WTC11 (cell line): Measurements from ENCODE around the gene BMPR1B.

Experiments used
- ELF4 ChIP-seq: sonication (generic); formaldehyde crosslinking; IDR thresholded peaks from 2 replicates; pipeline ENCODE4 v1.8.1; 2022; ENCODE audit warnings: low read depth, mild to moderate bottlenecking, moderate library complexity, missing genetic modification reagents
- JUN ChIP-seq: sonication (generic); formaldehyde crosslinking; IDR thresholded peaks from 2 replicates; pipeline ENCODE4 v1.8.0; 2023; ENCODE audit warnings: mild to moderate bottlenecking, missing genetic modification reagents
- KAT7 ChIP-seq: sonication (generic); formaldehyde crosslinking; IDR thresholded peaks from 2 replicates; pipeline ENCODE4 v1.8.1; 2023; ENCODE audit warnings: missing genetic modification reagents, mild to moderate bottlenecking, borderline replicate concordance
- SMAD3 ChIP-seq: sonication (generic); formaldehyde crosslinking; IDR thresholded peaks from 2 replicates; pipeline ENCODE4 v1.8.0; 2022; ENCODE audit warnings: missing genetic modification reagents, mild to moderate bottlenecking, borderline replicate concordance
- SMAD4 ChIP-seq: sonication (generic); formaldehyde crosslinking; IDR thresholded peaks from 2 replicates; pipeline ENCODE4 v1.8.0; 2022; ENCODE audit warnings: mild to moderate bottlenecking, missing genetic modification reagents
- ZNF423 ChIP-seq: fragments of 250-450 bp; sonication (Bioruptor Pico); IDR thresholded peaks from 2 replicates; pipeline ENCODE4 v2.1.2; 2022; ENCODE audit warnings: mild to moderate bottlenecking, moderate library complexity
- TF ChIP-seq, protein P1 (sequence below): sonication (generic); formaldehyde crosslinking; IDR thresholded peaks from 2 replicates; pipeline ENCODE4 v1.8.1; 2022; ENCODE audit warnings: low read depth, mild to moderate bottlenecking, moderate library complexity, missing genetic modification reagents, borderline replicate concordance
- TF ChIP-seq, protein P2 (sequence below): fragments of 200-600 bp; IDR thresholded peaks from 2 replicates; pipeline ENCODE4 v1.8.0; 2022; ENCODE audit warnings: antibody characterized with exemption
- TF ChIP-seq, protein P3 (sequence below): sonication (generic); formaldehyde crosslinking; IDR thresholded peaks from 2 replicates; pipeline ENCODE4 v1.8.0; 2022; ENCODE audit warnings: mild to moderate bottlenecking, missing genetic modification reagents

DNA sequence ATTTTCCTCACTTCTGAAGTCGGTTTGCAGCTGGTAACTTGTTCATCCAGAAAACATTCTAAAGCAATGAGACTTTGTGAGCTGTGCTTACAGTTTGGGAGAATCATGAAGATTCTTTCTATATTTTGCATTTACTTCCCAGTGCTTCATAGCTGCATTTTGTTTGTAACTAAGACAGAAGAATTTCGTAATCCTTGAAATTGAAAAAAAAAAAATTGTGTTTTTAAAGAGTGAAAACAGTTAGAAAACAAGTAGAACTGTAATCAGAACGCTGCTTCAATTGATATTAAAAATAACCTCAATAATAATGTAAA lies 398.7 kb downstream of the BMPR1B start:
- TF ChIP-seq, protein P1, sequence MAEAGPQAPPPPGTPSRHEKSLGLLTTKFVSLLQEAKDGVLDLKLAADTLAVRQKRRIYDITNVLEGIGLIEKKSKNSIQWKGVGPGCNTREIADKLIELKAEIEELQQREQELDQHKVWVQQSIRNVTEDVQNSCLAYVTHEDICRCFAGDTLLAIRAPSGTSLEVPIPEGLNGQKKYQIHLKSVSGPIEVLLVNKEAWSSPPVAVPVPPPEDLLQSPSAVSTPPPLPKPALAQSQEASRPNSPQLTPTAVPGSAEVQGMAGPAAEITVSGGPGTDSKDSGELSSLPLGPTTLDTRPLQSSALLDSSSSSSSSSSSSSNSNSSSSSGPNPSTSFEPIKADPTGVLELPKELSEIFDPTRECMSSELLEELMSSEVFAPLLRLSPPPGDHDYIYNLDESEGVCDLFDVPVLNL: no peak
- TF ChIP-seq, protein P2, sequence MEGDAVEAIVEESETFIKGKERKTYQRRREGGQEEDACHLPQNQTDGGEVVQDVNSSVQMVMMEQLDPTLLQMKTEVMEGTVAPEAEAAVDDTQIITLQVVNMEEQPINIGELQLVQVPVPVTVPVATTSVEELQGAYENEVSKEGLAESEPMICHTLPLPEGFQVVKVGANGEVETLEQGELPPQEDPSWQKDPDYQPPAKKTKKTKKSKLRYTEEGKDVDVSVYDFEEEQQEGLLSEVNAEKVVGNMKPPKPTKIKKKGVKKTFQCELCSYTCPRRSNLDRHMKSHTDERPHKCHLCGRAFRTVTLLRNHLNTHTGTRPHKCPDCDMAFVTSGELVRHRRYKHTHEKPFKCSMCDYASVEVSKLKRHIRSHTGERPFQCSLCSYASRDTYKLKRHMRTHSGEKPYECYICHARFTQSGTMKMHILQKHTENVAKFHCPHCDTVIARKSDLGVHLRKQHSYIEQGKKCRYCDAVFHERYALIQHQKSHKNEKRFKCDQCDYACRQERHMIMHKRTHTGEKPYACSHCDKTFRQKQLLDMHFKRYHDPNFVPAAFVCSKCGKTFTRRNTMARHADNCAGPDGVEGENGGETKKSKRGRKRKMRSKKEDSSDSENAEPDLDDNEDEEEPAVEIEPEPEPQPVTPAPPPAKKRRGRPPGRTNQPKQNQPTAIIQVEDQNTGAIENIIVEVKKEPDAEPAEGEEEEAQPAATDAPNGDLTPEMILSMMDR: no peak
- TF ChIP-seq KAT7 (no peak), ELF4 (CRISPR knock-in tag) (no peak), ZNF423 (CRISPR knock-in tag) (no peak), SMAD4 (CRISPR knock-in tag) (no peak), JUN (no peak), SMAD3 (CRISPR knock-in tag) (no peak)
- TF ChIP-seq, protein P3, sequence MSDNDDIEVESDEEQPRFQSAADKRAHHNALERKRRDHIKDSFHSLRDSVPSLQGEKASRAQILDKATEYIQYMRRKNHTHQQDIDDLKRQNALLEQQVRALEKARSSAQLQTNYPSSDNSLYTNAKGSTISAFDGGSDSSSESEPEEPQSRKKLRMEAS (CRISPR knock-in tag): no peak
